HepG2 (cell line): ENCODE data around the gene HACD2. TPM values are rescaled to one million over a fixed set of nuclear protein-coding genes. Genes with fewer than 3 reads are reported as not detected.

ENCODE experiments used
- ATAC-seq: fragments of 200-7000 bp; cut with Tn5 transposase; 3 replicates; pipeline ENCODE4 v1.9.1; 2020; ENCODE audit warnings: mild to moderate bottlenecking, moderate library complexity
- BruUV-seq: library from RNA; stranded (reverse); fragments of 400-500 nt; replicated peaks from 2 replicates; lab custom pipeline; 2021; lab: Mats Ljungman, UMichigan
- CTCF ChIA-PET: fragments of 300-600 bp; formaldehyde crosslinking; extraction: SDS; loops from one replicate; lab custom pipeline; 2021; ENCODE audit warnings: low total read pairs, inconsistent platforms, low intra/inter-chr PET ratio; lab: Yijun Ruan, JAX
- POLR2A ChIA-PET: fragments of 350-600 bp; sonication (Branson Sonifier 250); formaldehyde crosslinking; loops from one replicate; lab custom pipeline; 2020; ENCODE audit warnings: antibody characterized with exemption, inconsistent platforms; lab: Yijun Ruan, JAX
- DNase-seq: peaks from one replicate; pipeline ENCODE4 v3.0.0-alpha.2; 2015; ENCODE audit warnings: low spot score
- FAIRE-seq: peaks from 3 replicates; lab custom pipeline; 2011; peaks lifted over from hg19 to GRCh38; lab: Jason Lieb, UNC
- H2AFZ ChIP-seq: one replicate; pipeline ENCODE4 v1.6.1; 2011; ENCODE audit warnings: low read length, inconsistent platforms
- H3K27ac ChIP-seq: fragments of 300-600 bp; 3 replicates; pipeline ENCODE4 v1.8.0; 2011; ENCODE audit warnings: mixed run types, mild to moderate bottlenecking, mixed read lengths, low read length, inconsistent platforms; ENCODE audit not compliant: insufficient read depth; ENCODE audit errors: extremely low read length
- H3K27me3 ChIP-seq, 2 experiments: fragments of 200-600 bp in 1 of 2; 2 replicates in 1 of 2; 3 replicates in 1 of 2; pipeline versions ENCODE4 v1.6.0 to v1.8.0; 2011; ENCODE audit warnings: low read length in 2 of 2, mild to moderate bottlenecking in 2 of 2, moderate library complexity in 2 of 2, inconsistent platforms in 1 of 2; ENCODE audit not compliant: insufficient read depth in 2 of 2, control insufficient read depth in 1 of 2
- H3K36me3 ChIP-seq, 2 experiments: fragments of 200-600 bp in 1 of 2; replicated peaks in 1 of 2; 2 replicates in 1 of 2; 3 replicates in 1 of 2; pipeline versions ENCODE4 v1.5.1 to v1.8.0; 2011; ENCODE audit warnings: low read length in 2 of 2, inconsistent platforms in 1 of 2; ENCODE audit not compliant: insufficient read depth in 2 of 2, control insufficient read depth in 1 of 2
- H3K4me1 ChIP-seq: 2 replicates; pipeline ENCODE4 v1.5.1; 2012; ENCODE audit warnings: low read length, inconsistent platforms; ENCODE audit not compliant: insufficient read depth
- H3K4me2 ChIP-seq: 2 replicates; pipeline ENCODE4 v1.6.0; 2011; ENCODE audit warnings: low read depth, low read length, inconsistent platforms
- H3K4me3 ChIP-seq, 3 experiments: fragments of 200-600 bp in 1 of 3; sonication (generic), shearing (Covaris generic) in 1 of 3; replicated peaks in 1 of 3; 2 replicates each; pipeline ENCODE4 v1.5.1; 2011 to 2016; ENCODE audit warnings: low read length in 3 of 3, inconsistent platforms in 2 of 3, low read depth in 2 of 3, mild to moderate bottlenecking in 2 of 3, control low read depth in 1 of 3, mixed read lengths in 1 of 3; ENCODE audit not compliant: insufficient read depth in 1 of 3
- H3K79me2 ChIP-seq: one replicate; pipeline ENCODE4 v1.6.1; 2011; ENCODE audit warnings: low read length, inconsistent platforms; ENCODE audit not compliant: insufficient read depth
- H3K9ac ChIP-seq: 2 replicates; pipeline ENCODE4 v1.6.0; 2011; ENCODE audit warnings: mild to moderate bottlenecking, low read depth, low read length, inconsistent platforms; ENCODE audit not compliant: insufficient read depth
- H3K9me3 ChIP-seq: 2 replicates; pipeline ENCODE4 v1.5.1; 2012; ENCODE audit warnings: mild to moderate bottlenecking, low read length
- H4K20me1 ChIP-seq: 2 replicates; pipeline ENCODE4 v1.6.0; 2011; ENCODE audit warnings: inconsistent platforms, mild to moderate bottlenecking, low read length, moderate library complexity; ENCODE audit not compliant: insufficient read depth
- ATF7-NPFF ChIP-seq: sonication (generic); formaldehyde crosslinking; IDR thresholded peaks from 2 replicates; pipeline ENCODE4 v1.8.1; 2023; ENCODE audit warnings: mild to moderate bottlenecking, low read depth, missing genetic modification reagents, moderate library complexity
- FOXK2 ChIP-seq: fragments of 450-650 bp; IDR thresholded peaks from 2 replicates; pipeline ENCODE4 v1.6.1; 2016
- KIAA2018 ChIP-seq: sonication (generic); formaldehyde crosslinking; IDR thresholded peaks from 2 replicates; pipeline ENCODE4 v1.5.0; 2020; ENCODE audit warnings: mild to moderate bottlenecking, missing genetic modification reagents, borderline replicate concordance
- LRRFIP1 ChIP-seq: sonication (generic); formaldehyde crosslinking; conservative IDR thresholded peaks from 2 replicates; pipeline ENCODE4 v1.4.0; 2020; ENCODE audit warnings: missing genetic modification reagents
- MAFG ChIP-seq: sonication (generic); formaldehyde crosslinking; IDR thresholded peaks from 2 replicates; pipeline ENCODE4 v1.5.1; 2020; ENCODE audit warnings: mild to moderate bottlenecking, missing genetic modification reagents
- ZNF782 ChIP-seq: sonication (generic); formaldehyde crosslinking; IDR thresholded peaks from 2 replicates; pipeline ENCODE4 v1.4.0; 2020; ENCODE audit warnings: missing genetic modification reagents, mild to moderate bottlenecking, borderline replicate concordance
- ZNF784 ChIP-seq: sonication (generic); formaldehyde crosslinking; IDR thresholded peaks from 2 replicates; pipeline ENCODE4 v1.5.1; 2020; ENCODE audit warnings: missing genetic modification reagents, mild to moderate bottlenecking, borderline replicate concordance
- WGBS: methylation state at CpG from one replicate; pipeline ENCODE4 v1.1.6; 2017; ENCODE audit warnings: low lambda C conversion rate; 5-methylcytosine and 5-hydroxymethylcytosine counted together
- in situ Hi-C: cut with HindIII; loops from 2 replicates; pipeline ENCODE4 v1.10.0; 2017; ENCODE audit warnings: low pct_unique_long_range_greater_than_20kb; ENCODE audit not compliant: extremely low pct_ligation_motif_present
- intact Hi-C: fragments of 100-400 bp; cut with micrococcal nuclease; formaldehyde crosslinking; loops from one replicate; pipeline ENCODE4 v1.10.0; 2022; ENCODE audit not compliant: unreplicated experiment
- polyA plus RNA-seq, 8 experiments: library from polyadenylated mRNA; depleted of rRNA in 3 of 8; stranded (reverse) in 7 of 8; unstranded in 1 of 8; fragments of >200 nt; fragmentation: Illumina TruSeq in 4 of 8; extraction: Trizol in 4 of 8; gene quantifications; 2 replicates each; pipeline versions ENCODE4 v1.2.1 to v1.2.3, GENCODE V29; 2011 to 2016; ENCODE audit warnings: low read depth in 4 of 8, missing spikeins in 1 of 8, mixed read lengths in 1 of 8; ENCODE audit not compliant: insufficient read depth in 1 of 8
- total RNA-seq, 5 experiments: library from RNA; depleted of rRNA; stranded (reverse); fragments of >200 nt; fragmentation: Illumina TruSeq; extraction: Trizol; gene quantifications; 2 replicates each; pipeline ENCODE4 v1.2.3, GENCODE V29; 2016; ENCODE audit warnings: low read depth in 1 of 5
- TF ChIP-seq, protein P1 (sequence below): IDR thresholded peaks from 2 replicates; pipeline ENCODE4 v1.4.0; 2020; ENCODE audit warnings: mild to moderate bottlenecking, missing genetic modification reagents

The HACD2 gene
- total and polyA plus RNA-seq, 2 of the 13 experiments (the other 11 are each of a cell fraction or from before 2014, with no cell fraction given), result 47.0 to 50.4 TPM

- Histone ChIP-seq H3K79me2 (no peaks in the 10 kb centered on the region), H3K36me3 (peaks cover 0 to 26% of the 10 kb centered on the region in 2 experiments), H3K4me3 (no peak overlapping the region), H4K20me1 (no peaks in the 10 kb centered on the region), H3K9me3 (no peaks in the 10 kb centered on the region), H3K9ac (no peak overlapping the region), H3K27me3 (no peaks in the 10 kb centered on the region), H3K4me1 (no peaks in the 10 kb centered on the region), H2AFZ (no peak overlapping the region), H3K4me2 (no peak overlapping the region), H3K27ac (no peak overlapping the region)
- ChIA-PET CTCF (no interaction called here), POLR2A (no interaction called here)
- in situ Hi-C loops (no loop called here), intact Hi-C loops (no loop called here)
- DNase-seq, result no peak
- BruUV-seq, result no TSS peak
- WGBS, result 95% methylated on average over 4 of the region's 6 CpGs
- FAIRE-seq, result no peak
- no peak for ATAC-seq
- no peak for TF ChIP-seq KIAA2018 (CRISPR knock-in tag)
- TF ChIP-seq ZNF784 (CRISPR knock-in tag), result no peak
- no peak for TF ChIP-seq LRRFIP1 (CRISPR knock-in tag)
- no peak for TF ChIP-seq MAFG (CRISPR knock-in tag)
- TF ChIP-seq FOXK2, result no peak
- TF ChIP-seq ATF7-NPFF, result no peak
- TF ChIP-seq ZNF782 (CRISPR knock-in tag), result no peak
- TF ChIP-seq, protein P1, sequence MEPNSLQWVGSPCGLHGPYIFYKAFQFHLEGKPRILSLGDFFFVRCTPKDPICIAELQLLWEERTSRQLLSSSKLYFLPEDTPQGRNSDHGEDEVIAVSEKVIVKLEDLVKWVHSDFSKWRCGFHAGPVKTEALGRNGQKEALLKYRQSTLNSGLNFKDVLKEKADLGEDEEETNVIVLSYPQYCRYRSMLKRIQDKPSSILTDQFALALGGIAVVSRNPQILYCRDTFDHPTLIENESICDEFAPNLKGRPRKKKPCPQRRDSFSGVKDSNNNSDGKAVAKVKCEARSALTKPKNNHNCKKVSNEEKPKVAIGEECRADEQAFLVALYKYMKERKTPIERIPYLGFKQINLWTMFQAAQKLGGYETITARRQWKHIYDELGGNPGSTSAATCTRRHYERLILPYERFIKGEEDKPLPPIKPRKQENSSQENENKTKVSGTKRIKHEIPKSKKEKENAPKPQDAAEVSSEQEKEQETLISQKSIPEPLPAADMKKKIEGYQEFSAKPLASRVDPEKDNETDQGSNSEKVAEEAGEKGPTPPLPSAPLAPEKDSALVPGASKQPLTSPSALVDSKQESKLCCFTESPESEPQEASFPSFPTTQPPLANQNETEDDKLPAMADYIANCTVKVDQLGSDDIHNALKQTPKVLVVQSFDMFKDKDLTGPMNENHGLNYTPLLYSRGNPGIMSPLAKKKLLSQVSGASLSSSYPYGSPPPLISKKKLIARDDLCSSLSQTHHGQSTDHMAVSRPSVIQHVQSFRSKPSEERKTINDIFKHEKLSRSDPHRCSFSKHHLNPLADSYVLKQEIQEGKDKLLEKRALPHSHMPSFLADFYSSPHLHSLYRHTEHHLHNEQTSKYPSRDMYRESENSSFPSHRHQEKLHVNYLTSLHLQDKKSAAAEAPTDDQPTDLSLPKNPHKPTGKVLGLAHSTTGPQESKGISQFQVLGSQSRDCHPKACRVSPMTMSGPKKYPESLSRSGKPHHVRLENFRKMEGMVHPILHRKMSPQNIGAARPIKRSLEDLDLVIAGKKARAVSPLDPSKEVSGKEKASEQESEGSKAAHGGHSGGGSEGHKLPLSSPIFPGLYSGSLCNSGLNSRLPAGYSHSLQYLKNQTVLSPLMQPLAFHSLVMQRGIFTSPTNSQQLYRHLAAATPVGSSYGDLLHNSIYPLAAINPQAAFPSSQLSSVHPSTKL (CRISPR knock-in tag), result no peak
Observed at GRCh38 chr3:123505820-123506219, 79.0 kb downstream of the HACD2 start.
